GM12872 (cell line): ENCODE results near the gene KARS1.

Source experiments
- TF ChIP-seq, protein P1 (sequence below): IDR thresholded peaks from 3 replicates; pipeline ENCODE4 v1.5.1; 2011; ENCODE audit warnings: low read depth, mild to moderate bottlenecking, low read length, moderate library complexity; ENCODE audit not compliant: insufficient read depth

Gene KARS1

GRCh38 chr16:75593308-75593707, 54.2 kb downstream of the KARS1 start:
- TF ChIP-seq, protein P1, sequence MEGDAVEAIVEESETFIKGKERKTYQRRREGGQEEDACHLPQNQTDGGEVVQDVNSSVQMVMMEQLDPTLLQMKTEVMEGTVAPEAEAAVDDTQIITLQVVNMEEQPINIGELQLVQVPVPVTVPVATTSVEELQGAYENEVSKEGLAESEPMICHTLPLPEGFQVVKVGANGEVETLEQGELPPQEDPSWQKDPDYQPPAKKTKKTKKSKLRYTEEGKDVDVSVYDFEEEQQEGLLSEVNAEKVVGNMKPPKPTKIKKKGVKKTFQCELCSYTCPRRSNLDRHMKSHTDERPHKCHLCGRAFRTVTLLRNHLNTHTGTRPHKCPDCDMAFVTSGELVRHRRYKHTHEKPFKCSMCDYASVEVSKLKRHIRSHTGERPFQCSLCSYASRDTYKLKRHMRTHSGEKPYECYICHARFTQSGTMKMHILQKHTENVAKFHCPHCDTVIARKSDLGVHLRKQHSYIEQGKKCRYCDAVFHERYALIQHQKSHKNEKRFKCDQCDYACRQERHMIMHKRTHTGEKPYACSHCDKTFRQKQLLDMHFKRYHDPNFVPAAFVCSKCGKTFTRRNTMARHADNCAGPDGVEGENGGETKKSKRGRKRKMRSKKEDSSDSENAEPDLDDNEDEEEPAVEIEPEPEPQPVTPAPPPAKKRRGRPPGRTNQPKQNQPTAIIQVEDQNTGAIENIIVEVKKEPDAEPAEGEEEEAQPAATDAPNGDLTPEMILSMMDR, result no peak

GRCh38 chr16:75590920-75591843, 56.3 kb downstream of the KARS1 start:
- TF ChIP-seq, protein P1, result no peak

GRCh38 chr16:75589306-75589705, 58.2 kb downstream of the KARS1 start:
- TF ChIP-seq, protein P1, result no peak

GRCh38 chr16:75588716-75589115, 58.7 kb downstream of the KARS1 start:
- TF ChIP-seq, protein P1, result no peak

- TF ChIP-seq, protein P1, result no peak
Observed at GRCh38 chr16:75584108-75584507, 63.4 kb downstream of the KARS1 start.

DNA sequence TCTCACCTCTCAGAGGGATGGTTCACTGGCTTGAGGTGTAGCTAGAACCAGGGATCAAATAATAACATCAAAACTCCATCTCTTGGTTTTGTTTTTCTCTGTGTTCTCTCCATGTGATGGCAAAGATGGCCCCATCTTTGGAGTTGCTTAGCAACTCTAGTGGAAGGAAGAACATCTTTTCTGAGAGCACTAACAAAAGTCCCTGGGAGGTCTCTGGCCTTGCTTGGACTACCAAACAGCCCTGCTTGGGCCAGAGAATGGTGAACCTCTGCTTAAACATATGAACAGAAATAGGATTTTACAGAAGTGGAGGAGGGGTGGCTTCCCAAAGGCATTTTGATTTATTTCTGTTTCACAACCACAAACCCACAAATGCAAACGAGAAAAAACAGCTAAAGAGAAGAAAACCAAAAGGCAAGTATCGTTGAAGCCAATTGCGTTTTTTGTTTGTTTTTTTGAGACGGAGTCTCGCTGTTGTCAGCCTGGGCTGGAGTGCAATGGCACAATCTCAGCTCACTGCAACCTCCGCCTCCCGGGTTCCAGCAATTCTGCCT, 68.1 kb downstream of the KARS1 start:
- TF ChIP-seq, protein P1, result no peak

GRCh38 chr16:75578725-75579124, 68.7 kb downstream of the KARS1 start:
- TF ChIP-seq, protein P1, result no peak
